Measurements from ENCODE around the gene OR1I1. TPM values are rescaled to one million over a fixed set of nuclear protein-coding genes. Genes with fewer than 3 reads are reported as not detected.

OR1I1 gene
- total RNA-seq, 1 experiment from 2014 or later = not detected

DNA sequence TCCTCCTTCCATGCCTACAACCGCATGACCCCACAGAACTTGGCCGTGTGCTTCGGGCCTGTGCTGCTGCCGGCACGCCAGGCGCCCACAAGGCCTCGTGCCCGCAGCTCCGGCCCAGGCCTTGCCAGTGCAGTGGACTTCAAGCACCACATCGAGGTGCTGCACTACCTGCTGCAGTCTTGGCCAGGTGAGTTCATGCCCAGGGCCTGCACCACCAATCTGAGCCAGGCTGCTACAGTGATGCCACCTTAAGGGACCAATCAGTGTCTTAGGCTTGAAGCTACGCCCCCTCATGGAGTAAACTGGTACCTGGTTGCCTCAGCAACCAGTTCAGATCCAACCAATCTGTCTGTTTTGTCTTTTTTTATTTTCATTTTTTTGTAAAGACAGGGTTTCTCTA lies 30.4 kb downstream of the OR1I1 start (continued):
- no peak for TF ChIP-seq ZNF281 (CRISPR knock-in tag; IDR thresholded peaks at IDR 0.05)

- POLR2A ChIA-PET = no interaction called here
- DNase-seq (ENCODE audit: low spot score) (peak; percentile 38), ATAC-seq (peak; percentile 77)
- H3K27me3 Mint-ChIP-seq (ENCODE audit: low read depth) = no peaks in the 10 kb centered on the region
- no peak overlapping the region for H3K4me3 Mint-ChIP-seq
- TF ChIP-seq ZNF263 (CRISPR knock-in tag; IDR thresholded peaks at IDR 0.05; ENCODE audit: low read depth) (no peak), USF2 (CRISPR knock-in tag; IDR thresholded peaks at IDR 0.05) (peak; percentile 66; the same call in 1 of the 2 replicates), NFYB (CRISPR knock-in tag; conservative IDR thresholded peaks at IDR 0.05; ENCODE audit: low read depth) (peak; percentile 48; the same call in 1 of the 2 replicates), PRRX2 (CRISPR knock-in tag; IDR thresholded peaks at IDR 0.05) (no peak), NFE2L1 (CRISPR knock-in tag; IDR thresholded peaks at IDR 0.05) (no peak), GRHL2 (CRISPR knock-in tag; IDR thresholded peaks at IDR 0.05; ENCODE audit: insufficient replicate concordance, severe bottlenecking) (no peak)
- TF ChIP-seq, protein P1, sequence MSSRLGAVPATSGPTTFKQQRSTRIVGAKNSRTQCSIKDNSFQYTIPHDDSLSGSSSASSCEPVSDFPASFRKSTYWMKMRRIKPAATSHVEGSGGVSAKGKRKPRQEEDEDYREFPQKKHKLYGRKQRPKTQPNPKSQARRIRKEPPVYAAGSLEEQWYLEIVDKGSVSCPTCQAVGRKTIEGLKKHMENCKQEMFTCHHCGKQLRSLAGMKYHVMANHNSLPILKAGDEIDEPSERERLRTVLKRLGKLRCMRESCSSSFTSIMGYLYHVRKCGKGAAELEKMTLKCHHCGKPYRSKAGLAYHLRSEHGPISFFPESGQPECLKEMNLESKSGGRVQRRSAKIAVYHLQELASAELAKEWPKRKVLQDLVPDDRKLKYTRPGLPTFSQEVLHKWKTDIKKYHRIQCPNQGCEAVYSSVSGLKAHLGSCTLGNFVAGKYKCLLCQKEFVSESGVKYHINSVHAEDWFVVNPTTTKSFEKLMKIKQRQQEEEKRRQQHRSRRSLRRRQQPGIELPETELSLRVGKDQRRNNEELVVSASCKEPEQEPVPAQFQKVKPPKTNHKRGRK (CRISPR knock-in tag; IDR thresholded peaks at IDR 0.05; ENCODE audit: borderline replicate concordance) = no peak
- H3K27ac Mint-ChIP-seq = no peak overlapping the region
- peaks cover 45% of the 10 kb centered on the region for H3K36me3 Mint-ChIP-seq
- H3K4me1 Mint-ChIP-seq = peaks cover 2% of the 10 kb centered on the region
- H3K9me3 Mint-ChIP-seq = no peaks in the 10 kb centered on the region
- CTCF ChIA-PET = interaction anchor here (0.7 to 3.1 kb wide), 5 partner anchors 12 to 327 kb away, joined by 3 to 20 read pairs (median 6); no protein-coding TSS in a partner anchor
Observed at GRCh38 chr19:15113245-15114152, 31.5 kb downstream of the OR1I1 start.

DNA sequence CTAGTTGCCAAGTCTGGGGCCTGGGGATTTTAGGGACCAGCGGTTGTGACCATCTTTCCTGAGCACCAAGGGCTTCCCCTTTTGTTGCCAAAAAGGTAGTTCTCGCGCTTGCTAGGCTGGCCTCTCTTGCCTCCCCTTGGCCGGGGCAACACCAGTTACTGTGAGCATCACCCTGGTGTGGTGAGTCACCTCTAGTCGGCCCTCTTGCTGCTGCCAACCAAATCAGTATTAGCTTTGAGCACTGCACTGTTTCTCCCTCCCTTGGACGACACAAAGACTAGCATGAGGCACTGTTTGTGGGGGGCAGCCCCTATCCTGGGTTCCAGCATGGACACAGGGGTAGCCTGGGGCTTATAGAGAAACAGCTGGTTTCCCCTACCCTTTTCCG lies 32.1 kb downstream of the OR1I1 start:
- H3K9me3 Mint-ChIP-seq = no peaks in the 10 kb centered on the region
- no peak for DNase-seq (ENCODE audit: low spot score)
- no peak for ATAC-seq
- no peak overlapping the region for H3K4me3 Mint-ChIP-seq
- H3K27ac Mint-ChIP-seq = no peak overlapping the region
- no peaks in the 10 kb centered on the region for H3K4me1 Mint-ChIP-seq
- ChIA-PET POLR2A (no interaction called here), CTCF (interaction anchor here (1.9 to 3.1 kb wide), 2 partner anchors 12 to 63 kb away, joined by 7 to 20 read pairs; no protein-coding TSS in a partner anchor)
- H3K36me3 Mint-ChIP-seq = peaks cover 51% of the 10 kb centered on the region
- H3K27me3 Mint-ChIP-seq (ENCODE audit: low read depth) = no peaks in the 10 kb centered on the region
- TF ChIP-seq, protein P2, sequence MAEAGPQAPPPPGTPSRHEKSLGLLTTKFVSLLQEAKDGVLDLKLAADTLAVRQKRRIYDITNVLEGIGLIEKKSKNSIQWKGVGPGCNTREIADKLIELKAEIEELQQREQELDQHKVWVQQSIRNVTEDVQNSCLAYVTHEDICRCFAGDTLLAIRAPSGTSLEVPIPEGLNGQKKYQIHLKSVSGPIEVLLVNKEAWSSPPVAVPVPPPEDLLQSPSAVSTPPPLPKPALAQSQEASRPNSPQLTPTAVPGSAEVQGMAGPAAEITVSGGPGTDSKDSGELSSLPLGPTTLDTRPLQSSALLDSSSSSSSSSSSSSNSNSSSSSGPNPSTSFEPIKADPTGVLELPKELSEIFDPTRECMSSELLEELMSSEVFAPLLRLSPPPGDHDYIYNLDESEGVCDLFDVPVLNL (CRISPR knock-in tag; IDR thresholded peaks at IDR 0.05; ENCODE audit: borderline replicate concordance, low read depth) = no peak
- TF ChIP-seq SOX15 (CRISPR knock-in tag; IDR thresholded peaks at IDR 0.05) (no peak), ZNF423 (CRISPR knock-in tag; IDR thresholded peaks at IDR 0.05) (no peak), ZNF425 (CRISPR knock-in tag; conservative IDR thresholded peaks at IDR 0.05) (no peak), ZNF263 (CRISPR knock-in tag; IDR thresholded peaks at IDR 0.05; ENCODE audit: low read depth) (no peak), CREM (CRISPR knock-in tag; IDR thresholded peaks at IDR 0.05) (no peak), ZNF396 (CRISPR knock-in tag; IDR thresholded peaks at IDR 0.05; ENCODE audit: borderline replicate concordance) (no peak), SP1 (CRISPR knock-in tag; conservative IDR thresholded peaks at IDR 0.05) (no peak), NFATC4 (CRISPR knock-in tag; IDR thresholded peaks at IDR 0.05) (no peak), CREB1 (CRISPR knock-in tag; IDR thresholded peaks at IDR 0.05) (no peak), ZNF138 (CRISPR knock-in tag; conservative IDR thresholded peaks at IDR 0.05) (no peak)
- TF ChIP-seq, protein P3, sequence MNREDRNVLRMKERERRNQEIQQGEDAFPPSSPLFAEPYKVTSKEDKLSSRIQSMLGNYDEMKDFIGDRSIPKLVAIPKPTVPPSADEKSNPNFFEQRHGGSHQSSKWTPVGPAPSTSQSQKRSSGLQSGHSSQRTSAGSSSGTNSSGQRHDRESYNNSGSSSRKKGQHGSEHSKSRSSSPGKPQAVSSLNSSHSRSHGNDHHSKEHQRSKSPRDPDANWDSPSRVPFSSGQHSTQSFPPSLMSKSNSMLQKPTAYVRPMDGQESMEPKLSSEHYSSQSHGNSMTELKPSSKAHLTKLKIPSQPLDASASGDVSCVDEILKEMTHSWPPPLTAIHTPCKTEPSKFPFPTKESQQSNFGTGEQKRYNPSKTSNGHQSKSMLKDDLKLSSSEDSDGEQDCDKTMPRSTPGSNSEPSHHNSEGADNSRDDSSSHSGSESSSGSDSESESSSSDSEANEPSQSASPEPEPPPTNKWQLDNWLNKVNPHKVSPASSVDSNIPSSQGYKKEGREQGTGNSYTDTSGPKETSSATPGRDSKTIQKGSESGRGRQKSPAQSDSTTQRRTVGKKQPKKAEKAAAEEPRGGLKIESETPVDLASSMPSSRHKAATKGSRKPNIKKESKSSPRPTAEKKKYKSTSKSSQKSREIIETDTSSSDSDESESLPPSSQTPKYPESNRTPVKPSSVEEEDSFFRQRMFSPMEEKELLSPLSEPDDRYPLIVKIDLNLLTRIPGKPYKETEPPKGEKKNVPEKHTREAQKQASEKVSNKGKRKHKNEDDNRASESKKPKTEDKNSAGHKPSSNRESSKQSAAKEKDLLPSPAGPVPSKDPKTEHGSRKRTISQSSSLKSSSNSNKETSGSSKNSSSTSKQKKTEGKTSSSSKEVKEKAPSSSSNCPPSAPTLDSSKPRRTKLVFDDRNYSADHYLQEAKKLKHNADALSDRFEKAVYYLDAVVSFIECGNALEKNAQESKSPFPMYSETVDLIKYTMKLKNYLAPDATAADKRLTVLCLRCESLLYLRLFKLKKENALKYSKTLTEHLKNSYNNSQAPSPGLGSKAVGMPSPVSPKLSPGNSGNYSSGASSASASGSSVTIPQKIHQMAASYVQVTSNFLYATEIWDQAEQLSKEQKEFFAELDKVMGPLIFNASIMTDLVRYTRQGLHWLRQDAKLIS (CRISPR knock-in tag; IDR thresholded peaks at IDR 0.05; ENCODE audit: borderline replicate concordance) = no peak
